Duodenal mucosa (tissue), 2 donors: ENCODE results near the gene SYT8.

Experiments
- H3K27ac ChIP-seq: one replicate; pipeline ENCODE4 v1.7.0; 2013; ENCODE audit warnings: low read depth, low read length
- H3K27me3 ChIP-seq, 2 donors: one replicate each; pipeline ENCODE4 v1.7.0; 2013; ENCODE audit warnings: low read length in 2 of 2, control low read depth in 1 of 2; ENCODE audit not compliant: insufficient read depth in 2 of 2, control insufficient read depth in 1 of 2
- H3K36me3 ChIP-seq, 2 donors: one replicate each; pipeline ENCODE4 v1.7.0; 2013; ENCODE audit warnings: low read length in 2 of 2, control low read depth in 1 of 2; ENCODE audit not compliant: insufficient read depth in 2 of 2, control insufficient read depth in 1 of 2
- H3K4me1 ChIP-seq, 2 donors: one replicate each; pipeline ENCODE4 v1.7.0; 2013; ENCODE audit warnings: low read length in 2 of 2, control low read depth in 1 of 2; ENCODE audit not compliant: insufficient read depth in 2 of 2, control insufficient read depth in 1 of 2
- H3K4me3 ChIP-seq, 2 donors: one replicate each; pipeline ENCODE4 v1.7.0; 2013; ENCODE audit warnings: low read length in 2 of 2, low read depth in 1 of 2
- H3K9ac ChIP-seq, 2 donors: one replicate each; pipeline ENCODE4 v1.7.0; 2013; ENCODE audit warnings: low read length in 2 of 2, low read depth in 1 of 2
- H3K9me3 ChIP-seq, 2 donors: one replicate each; pipeline ENCODE4 v1.7.0; 2013; ENCODE audit warnings: low read length in 2 of 2, control low read depth in 1 of 2; ENCODE audit not compliant: control insufficient read depth in 1 of 2

SYT8 gene

GRCh38 chr11:1825785-1826451 is 8.9 kb upstream of the SYT8 start:
- no peak overlapping the region for H3K4me3 ChIP-seq
- H3K4me1 ChIP-seq = peaks cover 20 to 22% of the 10 kb centered on the region in 2 donors
- H3K9me3 ChIP-seq = no peaks in the 10 kb centered on the region
- no peak overlapping the region for H3K27ac ChIP-seq
- H3K36me3 ChIP-seq = no peaks in the 10 kb centered on the region
- H3K9ac ChIP-seq = no peak overlapping the region
- peaks cover 0 to 17% of the 10 kb centered on the region in 2 donors for H3K27me3 ChIP-seq

DNA sequence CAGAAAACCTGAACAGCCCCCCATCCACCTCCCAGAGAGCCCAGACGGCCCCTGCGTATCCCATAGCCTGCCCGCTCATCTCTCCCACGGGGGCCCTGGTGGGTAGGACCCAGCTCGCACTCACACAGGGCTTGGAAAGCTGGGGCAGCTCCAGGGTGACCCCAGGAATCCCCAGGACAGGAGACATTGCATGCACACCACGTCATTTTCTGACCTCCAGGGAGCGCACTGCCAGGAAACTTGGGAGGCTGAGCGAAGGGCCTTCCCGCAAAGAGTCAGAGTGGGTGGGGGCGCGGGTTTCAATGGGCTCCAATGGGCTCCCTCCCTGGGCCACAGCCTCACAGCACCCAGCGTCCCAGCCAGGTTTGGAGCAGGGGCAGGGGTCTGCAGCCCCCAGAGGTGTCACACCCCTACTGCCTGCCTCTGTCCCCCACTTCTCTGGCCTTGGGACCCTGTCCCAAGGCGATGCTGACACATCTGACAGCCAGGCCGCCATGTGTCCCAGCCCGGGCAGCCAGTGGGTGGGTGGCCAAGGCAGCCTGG is 8.2 kb upstream of the SYT8 start:
- Histone ChIP-seq H3K4me1 (peaks cover 27 to 29% of the 10 kb centered on the region in 2 donors), H3K9ac (no peak overlapping the region), H3K27ac (no peak overlapping the region), H3K36me3 (no peaks in the 10 kb centered on the region), H3K4me3 (no peak overlapping the region), H3K9me3 (no peaks in the 10 kb centered on the region), H3K27me3 (peaks cover 0 to 17% of the 10 kb centered on the region in 2 donors)

- no peaks in the 10 kb centered on the region for H3K9me3 ChIP-seq
- H3K9ac ChIP-seq = no peak overlapping the region
- peaks cover 33 to 36% of the 10 kb centered on the region in 2 donors for H3K4me1 ChIP-seq
- H3K36me3 ChIP-seq = no peaks in the 10 kb centered on the region
- H3K27me3 ChIP-seq = peaks cover 0 to 17% of the 10 kb centered on the region in 2 donors
- H3K4me3 ChIP-seq = no peak overlapping the region
- H3K27ac ChIP-seq = peak overlapping the region; percentile 13
These were observed 7.5 kb upstream of the SYT8 start for GRCh38 chr11:1827095-1827813.

- H3K9ac ChIP-seq = no peak overlapping the region
- H3K36me3 ChIP-seq = no peaks in the 10 kb centered on the region
- no peak overlapping the region for H3K27ac ChIP-seq
- H3K27me3 ChIP-seq = peaks cover 0 to 17% of the 10 kb centered on the region in 2 donors
- peaks cover 38 to 42% of the 10 kb centered on the region in 2 donors for H3K4me1 ChIP-seq
- no peaks in the 10 kb centered on the region for H3K9me3 ChIP-seq
- no peak overlapping the region for H3K4me3 ChIP-seq
These were observed 6.9 kb upstream of the SYT8 start for GRCh38 chr11:1827931-1828330.

- no peak overlapping the region for H3K27ac ChIP-seq
- H3K9ac ChIP-seq = no peak overlapping the region
- H3K9me3 ChIP-seq = no peaks in the 10 kb centered on the region
- H3K4me3 ChIP-seq = no peak overlapping the region
- H3K27me3 ChIP-seq = peaks cover 0 to 17% of the 10 kb centered on the region in 2 donors
- peaks cover 44 to 49% of the 10 kb centered on the region in 2 donors for H3K4me1 ChIP-seq
- H3K36me3 ChIP-seq = no peaks in the 10 kb centered on the region
These were observed 6.2 kb upstream of the SYT8 start for GRCh38 chr11:1828542-1828941.

DNA sequence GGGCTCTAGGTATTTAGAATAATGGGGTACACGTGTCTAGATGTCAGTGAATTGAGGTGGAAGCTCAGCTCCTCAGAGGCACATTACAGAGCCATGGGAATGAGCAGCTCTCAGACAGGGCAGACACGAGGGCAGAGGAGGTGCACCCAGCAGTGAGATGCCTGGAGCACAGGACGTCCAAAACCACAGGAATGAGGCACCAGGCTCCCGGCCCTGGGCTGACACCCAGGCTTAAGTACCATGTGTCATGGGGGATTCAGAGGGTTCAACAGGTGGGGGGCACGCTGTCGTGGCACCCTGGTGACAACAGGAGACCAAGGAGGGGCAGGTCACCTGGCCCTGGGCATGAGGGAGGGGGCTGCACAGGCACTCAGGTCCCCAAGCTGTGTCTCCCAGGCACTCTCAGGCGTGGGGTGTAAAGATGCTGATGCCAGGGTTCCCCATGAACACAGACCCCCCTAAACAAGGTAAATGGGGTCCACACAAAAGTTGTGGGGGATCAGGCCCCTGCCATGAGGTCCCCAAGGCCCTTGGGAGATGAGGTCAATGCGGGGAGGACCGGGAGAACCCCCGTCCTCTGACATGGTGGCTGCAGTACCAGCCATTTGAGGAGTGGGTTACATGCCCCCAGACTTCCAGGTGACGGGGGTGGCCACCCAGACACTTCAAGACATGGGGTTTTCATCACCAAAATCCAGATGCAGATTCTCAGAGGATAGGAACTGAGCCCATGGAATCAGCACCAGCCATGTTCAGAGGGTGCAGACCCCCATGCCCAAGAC is 5.6 kb upstream of the SYT8 start:
- H3K27ac ChIP-seq = no peak overlapping the region
- H3K9me3 ChIP-seq = no peaks in the 10 kb centered on the region
- peaks cover 48 to 53% of the 10 kb centered on the region in 2 donors for H3K4me1 ChIP-seq
- H3K4me3 ChIP-seq = no peak overlapping the region
- no peaks in the 10 kb centered on the region for H3K36me3 ChIP-seq
- H3K27me3 ChIP-seq = peaks cover 0 to 17% of the 10 kb centered on the region in 2 donors
- H3K9ac ChIP-seq = no peak overlapping the region

GRCh38 chr11:1830004-1830321 is 4.8 kb upstream of the SYT8 start:
- Histone ChIP-seq H3K4me1 (peaks cover 53 to 59% of the 10 kb centered on the region in 2 donors), H3K4me3 (no peak overlapping the region), H3K9me3 (no peaks in the 10 kb centered on the region), H3K36me3 (no peaks in the 10 kb centered on the region), H3K27ac (no peak overlapping the region), H3K27me3 (peaks cover 0 to 17% of the 10 kb centered on the region in 2 donors), H3K9ac (peak overlapping the region in 1 of 2 donors; percentile 33)

- peaks cover 53 to 59% of the 10 kb centered on the region in 2 donors for H3K4me1 ChIP-seq
- H3K9me3 ChIP-seq = no peaks in the 10 kb centered on the region
- H3K27me3 ChIP-seq = peaks cover 0 to 17% of the 10 kb centered on the region in 2 donors
- H3K27ac ChIP-seq = no peak overlapping the region
- H3K36me3 ChIP-seq = no peaks in the 10 kb centered on the region
- H3K9ac ChIP-seq = peak overlapping the region; percentile 6 to 33
- no peak overlapping the region for H3K4me3 ChIP-seq
These were observed 4.2 kb upstream of the SYT8 start for GRCh38 chr11:1830322-1831223.

DNA sequence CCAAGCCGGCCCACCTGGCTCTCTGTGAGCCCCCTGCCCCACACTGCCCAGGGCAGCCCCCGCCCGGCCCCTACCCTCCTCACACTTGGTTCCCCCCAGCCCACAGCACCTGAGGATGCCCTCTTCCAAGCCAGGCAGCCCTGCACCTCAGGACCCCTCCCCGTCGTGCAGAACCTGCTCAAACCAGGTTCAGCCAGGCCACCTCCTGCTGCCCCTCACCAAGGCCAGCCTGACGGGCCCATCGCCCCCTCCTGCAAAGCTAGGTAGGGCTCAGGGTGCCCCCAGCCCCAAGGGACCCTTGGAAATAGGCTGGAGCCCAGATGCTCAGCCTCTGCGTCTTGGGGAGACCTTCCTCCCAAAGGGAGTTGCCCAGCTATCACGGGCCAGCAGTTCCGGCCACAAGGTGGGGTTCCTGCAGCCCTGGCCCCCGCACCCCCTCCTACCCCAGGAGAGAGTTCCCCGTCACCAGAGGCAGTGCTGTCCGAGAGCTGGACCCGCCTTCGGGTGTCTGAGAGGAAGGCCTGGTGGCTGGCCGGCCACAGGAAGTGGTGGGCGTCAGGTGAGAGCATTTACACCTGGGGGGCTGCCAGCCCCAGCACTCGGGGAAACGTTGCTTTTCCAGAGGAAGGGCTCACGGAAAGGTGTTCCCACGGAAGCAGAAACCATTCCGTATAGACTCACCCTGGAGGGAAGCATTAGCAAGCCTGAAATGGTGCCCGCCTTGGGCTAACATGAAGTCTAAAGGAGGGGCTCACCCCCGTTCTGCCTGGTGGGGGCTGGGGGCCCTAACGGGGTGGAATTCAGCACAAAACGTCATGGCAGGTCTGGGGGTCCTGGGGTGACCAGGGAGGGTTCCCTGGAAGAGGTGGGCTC is 3.2 kb upstream of the SYT8 start:
- H3K4me1 ChIP-seq = peaks cover 52 to 59% of the 10 kb centered on the region in 2 donors
- no peaks in the 10 kb centered on the region for H3K9me3 ChIP-seq
- H3K36me3 ChIP-seq = no peaks in the 10 kb centered on the region
- peak overlapping the region in 1 of 2 donors; percentile 33 for H3K9ac ChIP-seq
- no peak overlapping the region for H3K4me3 ChIP-seq
- H3K27ac ChIP-seq = no peak overlapping the region
- H3K27me3 ChIP-seq = peaks cover 0 to 17% of the 10 kb centered on the region in 2 donors
